NB4 (cell line): ENCODE data around the gene RIBC2.

Experiments used
- CTCF ChIP-seq: IDR thresholded peaks from one replicate; pipeline ENCODE4 v1.5.1; 2012; ENCODE audit warnings: low read depth, low read length
- MAX ChIP-seq: IDR thresholded peaks from 2 replicates; pipeline ENCODE4 v1.6.1; 2011; ENCODE audit warnings: low read depth, low read length
- MYC ChIP-seq: IDR thresholded peaks from 2 replicates; pipeline ENCODE4 v1.6.1; 2011; ENCODE audit warnings: low read depth, low read length
- POLR2A ChIP-seq: IDR thresholded peaks from 2 replicates; pipeline ENCODE4 v1.6.1; 2011; ENCODE audit warnings: mild to moderate bottlenecking; ENCODE audit not compliant: insufficient read length; ENCODE audit errors: extremely low read depth

- no peak for TF ChIP-seq POLR2A
- TF ChIP-seq CTCF, result no peak
- TF ChIP-seq MAX, result no peak
- TF ChIP-seq MYC, result no peak
These were observed 64.7 kb downstream of the RIBC2 start for GRCh38 chr22:45478108-45478771.
